Thoracic aorta (tissue), 2 donors: ENCODE results near the gene SERPINB13. TPM values are rescaled to one million over a fixed set of nuclear protein-coding genes. Genes with fewer than 3 reads are reported as not detected.

Experiments
- ATAC-seq: fragments of 150-250 bp; one replicate; pipeline ENCODE4 v1.8.0; 2017; ENCODE audit warnings: low read depth; ENCODE audit not compliant: insufficient number of reproducible peaks, low FRiP score
- DNase-seq: peaks from one replicate; pipeline ENCODE4 v3.0.0-alpha.2; 2020; ENCODE audit warnings: low spot score
- H3K27ac ChIP-seq, 2 donors: fragments of 200-600 bp; sonication (generic); 1 replicate in 1 of 2; 2 replicates in 1 of 2; pipeline ENCODE4 v1.5.1; 2016; ENCODE audit warnings: mild to moderate bottlenecking in 2 of 2, moderate library complexity in 2 of 2
- H3K27me3 ChIP-seq: fragments of 200-600 bp; sonication (generic); replicated peaks from 2 replicates; pipeline ENCODE4 v1.6.0; 2016; ENCODE audit warnings: mild to moderate bottlenecking; ENCODE audit not compliant: insufficient read depth
- H3K36me3 ChIP-seq: fragments of 200-600 bp; sonication (generic); one replicate; pipeline ENCODE4 v1.5.1; 2016
- H3K4me1 ChIP-seq, 2 donors: fragments of 200-600 bp; sonication (generic); 1 replicate in 1 of 2; 2 replicates in 1 of 2; pipeline versions ENCODE4 v1.5.1 to v1.6.0; 2016; ENCODE audit warnings: low read depth in 2 of 2, mild to moderate bottlenecking in 1 of 2; ENCODE audit not compliant: control insufficient read depth in 1 of 2
- H3K4me3 ChIP-seq: fragments of 200-600 bp; sonication (generic); 2 replicates; pipeline ENCODE4 v1.5.1; 2016; ENCODE audit warnings: mild to moderate bottlenecking
- H3K9me3 ChIP-seq: fragments of 200-600 bp; sonication (generic); 2 replicates; pipeline ENCODE4 v1.5.1; 2016
- CTCF ChIP-seq: fragments of 200-600 bp; sonication (generic); IDR thresholded peaks from one replicate; pipeline ENCODE4 v1.5.1; 2019; ENCODE audit warnings: antibody characterized with exemption
- total RNA-seq, 2 donors: library from RNA; depleted of rRNA; stranded (reverse); fragments of >200 nt; gene quantifications; one replicate each; pipeline versions ENCODE4 v1.1.0 to v1.2.3, GENCODE V29; 2016

Gene SERPINB13
- not detected for total RNA-seq

GRCh38 chr18:63586966-63587365, at the start of gene SERPINB13:
Gene SERPINB13 (plus strand): TSS chr18:63587343. CDS start chr18:63588668, 1,325 bp downstream.
- DNase-seq (no peak), ATAC-seq (no peak)
- Histone ChIP-seq H3K4me3 (no peak within 1 kb of the TSS), H3K9me3 (no peaks in the 10 kb centered on the region), H3K4me1 (no peaks in the 10 kb centered on the region), H3K36me3 (no peaks in the 10 kb centered on the region), H3K27me3 (no peaks in the 10 kb centered on the region), H3K27ac (no peak within 1 kb of the TSS)
- TF ChIP-seq CTCF, result no peak

- TF ChIP-seq CTCF, result no peak
Measured at GRCh38 chr18:63539904-63540510, 47.1 kb upstream of the SERPINB13 start.

GRCh38 chr18:63542069-63542468, 45.1 kb upstream of the SERPINB13 start, which contains the start of gene SERPINB12:
Gene SERPINB12 (plus strand): TSS chr18:63542369. CDS start chr18:63556160, 13,791 bp downstream.
- H3K4me3 ChIP-seq, result no peak within 1 kb of the TSS
- no peaks in the 10 kb centered on the region for H3K36me3 ChIP-seq
- ATAC-seq (no peak), DNase-seq (no peak)
- no peak within 1 kb of the TSS for H3K27ac ChIP-seq
- H3K9me3 ChIP-seq, result no peaks in the 10 kb centered on the region
- no peak for TF ChIP-seq CTCF
- no peaks in the 10 kb centered on the region for H3K4me1 ChIP-seq
- no peaks in the 10 kb centered on the region for H3K27me3 ChIP-seq

More at GRCh38 chr18:63539904-63540510, 47.1 kb upstream of the SERPINB13 start:
- no peak overlapping the region for H3K27ac ChIP-seq
- no peak overlapping the region for H3K4me3 ChIP-seq
- no peak for ATAC-seq
- no peaks in the 10 kb centered on the region for H3K36me3 ChIP-seq
- H3K27me3 ChIP-seq, result no peaks in the 10 kb centered on the region
- no peaks in the 10 kb centered on the region for H3K4me1 ChIP-seq
- no peaks in the 10 kb centered on the region for H3K9me3 ChIP-seq
- DNase-seq, result no peak

- Histone ChIP-seq H3K36me3 (no peaks in the 10 kb centered on the region), H3K27ac (no peak overlapping the region), H3K4me3 (no peak overlapping the region), H3K4me1 (no peaks in the 10 kb centered on the region), H3K9me3 (no peaks in the 10 kb centered on the region), H3K27me3 (no peaks in the 10 kb centered on the region)
- no peak for DNase-seq
- ATAC-seq, result no peak
- TF ChIP-seq CTCF, result no peak
Measured at GRCh38 chr18:63544017-63544416, 43.1 kb upstream of the SERPINB13 start.

- ATAC-seq (no peak), DNase-seq (no peak)
- H3K27me3 ChIP-seq, result no peaks in the 10 kb centered on the region
- TF ChIP-seq CTCF, result no peak
- H3K36me3 ChIP-seq, result no peaks in the 10 kb centered on the region
- H3K27ac ChIP-seq, result no peak overlapping the region
- H3K4me3 ChIP-seq, result no peak overlapping the region
- H3K4me1 ChIP-seq, result no peaks in the 10 kb centered on the region
- no peaks in the 10 kb centered on the region for H3K9me3 ChIP-seq
Measured at GRCh38 chr18:63545000-63545399, 42.1 kb upstream of the SERPINB13 start.
